CD14-positive monocyte (primary cell): Measurements from ENCODE around the gene SLC27A2. TPM values are rescaled to one million over a fixed set of nuclear protein-coding genes. Genes with fewer than 3 reads are reported as not detected.

ENCODE experiments used
- DNase-seq, 3 donors: peaks; one replicate each; pipeline ENCODE4 v3.0.0-alpha.2; 2011 to 2022
- H2AFZ ChIP-seq: 2 replicates; pipeline ENCODE4 v1.6.0; 2012; ENCODE audit warnings: mild to moderate bottlenecking, low read depth, low read length, inconsistent platforms; ENCODE audit not compliant: insufficient read depth, poor library complexity, severe bottlenecking
- H3K27ac ChIP-seq, 2 donors: 1 replicate in 1 of 2; 2 replicates in 1 of 2; pipeline ENCODE4 v1.5.1; 2012 to 2013; ENCODE audit warnings: low read length in 2 of 2, control low read depth in 1 of 2, inconsistent platforms in 1 of 2, low read depth in 1 of 2, mild to moderate bottlenecking in 1 of 2
- H3K27me3 ChIP-seq, 2 donors: one replicate each; pipeline versions ENCODE4 v1.6.0 to v1.6.1; 2011 to 2013; ENCODE audit warnings: low read length in 2 of 2; ENCODE audit not compliant: control insufficient read depth in 2 of 2, insufficient read depth in 2 of 2
- H3K36me3 ChIP-seq, 2 donors: replicated peaks in 1 of 2; 1 replicate in 1 of 2; 2 replicates in 1 of 2; pipeline versions ENCODE4 v1.5.1 to v1.6.1; 2012 to 2013; ENCODE audit warnings: low read length in 2 of 2, control low read depth in 1 of 2, inconsistent platforms in 1 of 2, mild to moderate bottlenecking in 1 of 2; ENCODE audit not compliant: insufficient read depth in 2 of 2, control insufficient read depth in 1 of 2
- H3K4me1 ChIP-seq, 2 donors: 1 replicate in 1 of 2; 2 replicates in 1 of 2; pipeline versions ENCODE4 v1.5.1 to v1.6.1; 2012 to 2013; ENCODE audit warnings: low read length in 2 of 2, control low read depth in 1 of 2, inconsistent platforms in 1 of 2, mild to moderate bottlenecking in 1 of 2, moderate library complexity in 1 of 2; ENCODE audit not compliant: insufficient read depth in 2 of 2, control insufficient read depth in 1 of 2
- H3K4me2 ChIP-seq: replicated peaks from 2 replicates; pipeline ENCODE3; 2012; ENCODE audit warnings: low read length, moderate library complexity, mild to moderate bottlenecking; ENCODE audit not compliant: poor library complexity, severe bottlenecking; ENCODE audit errors: extremely low read depth
- H3K4me3 ChIP-seq, 3 experiments: fragments of 200-600 bp in 1 of 3; sonication (generic) in 1 of 3; replicated peaks in 1 of 3; 1 replicate in 2 of 3; 2 replicates in 1 of 3; pipeline ENCODE4 v1.5.1; 2011 to 2013; ENCODE audit warnings: low read length in 3 of 3, mild to moderate bottlenecking in 3 of 3, control low read depth in 2 of 3, low read depth in 2 of 3, inconsistent platforms in 1 of 3, moderate library complexity in 1 of 3
- H3K79me2 ChIP-seq: 2 replicates; pipeline ENCODE4 v1.6.0; 2012; ENCODE audit warnings: mild to moderate bottlenecking, control low read depth, inconsistent platforms, low read length, moderate library complexity; ENCODE audit not compliant: insufficient read depth
- H3K9ac ChIP-seq: 2 replicates; pipeline ENCODE4 v1.6.0; 2017; ENCODE audit warnings: low read length, mild to moderate bottlenecking; ENCODE audit not compliant: insufficient read depth, poor library complexity, severe bottlenecking
- H3K9me3 ChIP-seq, 2 donors: replicated peaks in 1 of 2; 1 replicate in 1 of 2; 2 replicates in 1 of 2; pipeline versions ENCODE4 v1.5.1 to v1.6.1; 2012 to 2013; ENCODE audit warnings: low read length in 2 of 2, control low read depth in 1 of 2; ENCODE audit not compliant: control insufficient read depth in 1 of 2, insufficient read depth in 1 of 2
- H4K20me1 ChIP-seq: 2 replicates; pipeline ENCODE4 v1.6.0; 2012; ENCODE audit warnings: mild to moderate bottlenecking, low read length, control low read depth, moderate library complexity; ENCODE audit not compliant: insufficient read depth
- H3K27ac Mint-ChIP-seq, 7 donors: one replicate each; pipeline ENCODE4 v1.8.0; 2020; ENCODE audit warnings: mild to moderate bottlenecking in 7 of 7, mixed read lengths in 7 of 7, moderate library complexity in 6 of 7, inconsistent platforms in 2 of 7
- H3K27me3 Mint-ChIP-seq, 3 donors: one replicate each; pipeline ENCODE4 v1.8.0; 2021 to 2022; ENCODE audit warnings: low read depth in 3 of 3, mild to moderate bottlenecking in 3 of 3, mixed read lengths in 3 of 3, moderate library complexity in 3 of 3, inconsistent platforms in 1 of 3
- H3K36me3 Mint-ChIP-seq, 2 donors: one replicate each; pipeline ENCODE4 v1.8.0; 2020; ENCODE audit warnings: mixed read lengths in 2 of 2, inconsistent platforms in 1 of 2, mild to moderate bottlenecking in 1 of 2
- H3K4me1 Mint-ChIP-seq: one replicate; pipeline ENCODE4 v1.8.0; 2020; ENCODE audit warnings: mild to moderate bottlenecking, mixed read lengths
- H3K4me3 Mint-ChIP-seq, 2 donors: one replicate each; pipeline ENCODE4 v1.8.0; 2020; ENCODE audit warnings: mild to moderate bottlenecking in 2 of 2, mixed read lengths in 2 of 2, moderate library complexity in 1 of 2
- H3K9me3 Mint-ChIP-seq, 7 donors: one replicate each; pipeline ENCODE4 v1.8.0; 2020 to 2022; ENCODE audit warnings: mixed read lengths in 7 of 7, mild to moderate bottlenecking in 6 of 7, moderate library complexity in 6 of 7, inconsistent platforms in 2 of 7
- CTCF ChIP-seq: fragments of 200-600 bp; IDR thresholded peaks from one replicate; pipeline ENCODE4 v1.8.0; 2022; ENCODE audit warnings: antibody characterized with exemption, mild to moderate bottlenecking
- WGBS: methylation state at CpG from one replicate; pipeline ENCODE4 v1.1.5; 2013; ENCODE audit warnings: missing lambda C conversion rate; ENCODE audit not compliant: insufficient coverage; 5-methylcytosine and 5-hydroxymethylcytosine counted together
- intact Hi-C, 2 donors: fragments of 100-400 bp; cut with micrococcal nuclease; formaldehyde crosslinking; loops; one replicate each; pipeline versions ENCODE4 v1.15.0 to v1.15.1; 2023
- polyA plus RNA-seq, 3 donors: library from polyadenylated mRNA; depleted of rRNA in 1 of 3; unstranded in 2 of 3; stranded (reverse) in 1 of 3; fragments of 300-500 nt in 2 of 3; fragments of >200 nt in 1 of 3; fragmentation: Illumina TruSeq in 2 of 3; gene quantifications; 1 replicate in 2 of 3; 2 replicates in 1 of 3; pipeline ENCODE4 v1.2.3, GENCODE V29; 2012 to 2021

Gene SLC27A2
- polyA plus RNA-seq, 3 donors = 0.13 TPM; not detected in 2

GRCh38 chr15:50176869-50177268 lies 5.1 kb upstream of the SLC27A2 start:
- Histone ChIP-seq H3K4me3 (no peak overlapping the region), H2AFZ (no peak overlapping the region)

GRCh38 chr15:50180091-50180490 lies 1.9 kb upstream of the SLC27A2 start:
- Histone ChIP-seq H3K27ac (no peak overlapping the region), H3K4me2 (no peak overlapping the region), H3K4me1 (peaks cover 10 to 15% of the 10 kb centered on the region in 2 donors), H3K27me3 (peaks cover 15 to 25% of the 10 kb centered on the region in 2 donors), H3K79me2 (no peaks in the 10 kb centered on the region), H2AFZ (no peak overlapping the region), H3K4me3 (no peak overlapping the region), H3K36me3 (no peaks in the 10 kb centered on the region), H3K9me3 (no peaks in the 10 kb centered on the region), H3K9ac (no peak overlapping the region), H4K20me1 (no peaks in the 10 kb centered on the region)
- no peak for TF ChIP-seq CTCF
- peaks cover 20% of the 10 kb centered on the region for H3K4me1 Mint-ChIP-seq
- peak overlapping the region in 1 of 7 donors; percentile 27 for H3K27ac Mint-ChIP-seq
- intact Hi-C loops = loop anchor here in 1 of 2 donors (10.0 kb wide), 1 partner anchor 125 kb away; no protein-coding TSS in a partner anchor
- H3K36me3 Mint-ChIP-seq = no peaks in the 10 kb centered on the region
- H3K4me3 Mint-ChIP-seq = no peak overlapping the region
- WGBS = 100% methylated on average over 1 of the region's 3 CpGs
- peaks cover 21 to 32% (median 29%) of the 10 kb centered on the region in 3 donors for H3K27me3 Mint-ChIP-seq
- H3K9me3 Mint-ChIP-seq = peaks cover 0 to 3% (median 1%) of the 10 kb centered on the region in 7 donors
- no peak for DNase-seq

More at GRCh38 chr15:50176869-50177268, 5.1 kb upstream of the SLC27A2 start:
- Mint-ChIP-seq H3K27ac (no peak overlapping the region), H3K27me3 (peaks cover 9 to 12% (median 11%) of the 10 kb centered on the region in 3 donors), H3K4me3 (no peak overlapping the region), H3K9me3 (peaks cover 7 to 12% (median 8%) of the 10 kb centered on the region in 7 donors), H3K4me1 (peaks cover 5% of the 10 kb centered on the region), H3K36me3 (no peaks in the 10 kb centered on the region)
- intact Hi-C loops = no loop called here
- Histone ChIP-seq H3K4me1 (peaks cover 3 to 4% of the 10 kb centered on the region in 2 donors), H3K27ac (no peak overlapping the region), H3K9me3 (peaks cover 0 to 3% of the 10 kb centered on the region in 2 donors), H3K27me3 (peaks cover 6 to 14% of the 10 kb centered on the region in 2 donors), H4K20me1 (no peaks in the 10 kb centered on the region), H3K9ac (no peak overlapping the region), H3K36me3 (no peaks in the 10 kb centered on the region), H3K79me2 (no peaks in the 10 kb centered on the region), H3K4me2 (no peak overlapping the region)
- no peak for TF ChIP-seq CTCF
- no peak for DNase-seq
